LNCAP (cell line): ENCODE data around the gene RDH16.

Experiments used
- CTCF ChIP-seq: fragments of 450-650 bp; IDR thresholded peaks from 2 replicates; pipeline ENCODE4 v1.5.1; 2017; ENCODE audit warnings: mild to moderate bottlenecking

The RDH16 gene

GRCh38 chr12:56916296-56916995, 41.0 kb downstream of the RDH16 start:
- no peak for TF ChIP-seq CTCF

GRCh38 chr12:56914724-56915123, 42.7 kb downstream of the RDH16 start:
- no peak for TF ChIP-seq CTCF

- TF ChIP-seq CTCF: no peak
Measured at GRCh38 chr12:56914256-56914655, 43.2 kb downstream of the RDH16 start.

GRCh38 chr12:56908136-56908535, 49.3 kb downstream of the RDH16 start:
- no peak for TF ChIP-seq CTCF

- TF ChIP-seq CTCF: no peak
Measured at GRCh38 chr12:56905852-56906251, 51.6 kb downstream of the RDH16 start.

GRCh38 chr12:56903374-56903773, 54.0 kb downstream of the RDH16 start:
- no peak for TF ChIP-seq CTCF
